Measurements from ENCODE around the gene TEK. TPM values are rescaled to one million over a fixed set of nuclear protein-coding genes. Genes with fewer than 3 reads are reported as not detected.

TEK gene
- total RNA-seq, 1 experiment from 2014 or later: not detected

DNA sequence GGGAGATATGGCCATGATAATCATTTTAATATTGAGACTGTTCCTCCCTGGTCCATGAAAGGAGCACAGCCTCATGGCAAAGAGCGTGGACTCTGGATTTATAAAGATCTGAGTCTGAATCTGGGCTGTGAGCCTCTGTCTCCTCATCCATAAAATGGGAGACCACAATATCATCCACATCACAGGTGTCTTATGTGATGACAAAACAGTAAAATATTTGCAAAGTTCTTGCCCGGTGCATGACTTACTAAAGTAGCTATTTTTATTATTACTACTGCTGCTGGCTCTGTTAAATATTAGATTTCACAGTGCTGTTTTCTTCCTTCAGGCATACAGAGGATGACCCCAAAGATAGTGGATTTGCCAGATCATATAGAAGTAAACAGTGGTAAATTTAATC is 74.1 kb downstream of the TEK start:
- H3K79me2 ChIP-seq (ENCODE audit: low read depth): no peaks in the 10 kb centered on the region
- H3K36me3 ChIP-seq (ENCODE audit: low read depth): no peaks in the 10 kb centered on the region
- no peaks in the 10 kb centered on the region for H3K9me3 ChIP-seq (ENCODE audit: insufficient read depth, low read depth)
- intact Hi-C loops (cut with micrococcal nuclease; ENCODE audit: unreplicated experiment): loop anchor here (10.0 kb wide), 1 partner anchor 148 kb away; no protein-coding TSS in a partner anchor
- no peaks in the 10 kb centered on the region for H3F3A ChIP-seq (ENCODE audit: insufficient read depth, low read depth)
- no peaks in the 10 kb centered on the region for H4K20me1 ChIP-seq (ENCODE audit: insufficient read depth)
- TF ChIP-seq CTCF (conservative IDR thresholded peaks at IDR 0.05) (no peak), EZH2 (IDR thresholded peaks at IDR 0.05; ENCODE audit: low read depth) (no peak)
- ChIA-PET POLR2A (ENCODE audit: unreplicated experiment) (no interaction called here), CTCF (no interaction called here)
- no peak overlapping the region for H3K4me2 ChIP-seq
- no peak overlapping the region for H3K4me3 ChIP-seq
- no peaks in the 10 kb centered on the region for H3K9me2 ChIP-seq (ENCODE audit: insufficient read depth)
- no peaks in the 10 kb centered on the region for H3K4me1 ChIP-seq (replicated peaks; ENCODE audit: insufficient read depth)
- no peak overlapping the region for H2AFZ ChIP-seq
- H3K27ac ChIP-seq: no peak overlapping the region
- DNase-seq: no peak
- no TSS peak for BruUV-seq (replicated peaks)
- H3K27me3 ChIP-seq (ENCODE audit: insufficient read depth, low read depth): no peaks in the 10 kb centered on the region

GRCh38 chr9:27183701-27184100 is 74.7 kb downstream of the TEK start:
- no peaks in the 10 kb centered on the region for H3F3A ChIP-seq (ENCODE audit: insufficient read depth, low read depth)
- no peak for DNase-seq
- no peak overlapping the region for H3K27ac ChIP-seq
- CTCF ChIA-PET: no interaction called here
- no peaks in the 10 kb centered on the region for H3K36me3 ChIP-seq (ENCODE audit: low read depth)
- H2AFZ ChIP-seq: no peak overlapping the region
- H3K9me3 ChIP-seq (ENCODE audit: insufficient read depth, low read depth): no peaks in the 10 kb centered on the region
- no peak for TF ChIP-seq EZH2 (IDR thresholded peaks at IDR 0.05; ENCODE audit: low read depth)
- no peak for TF ChIP-seq CTCF (conservative IDR thresholded peaks at IDR 0.05)
- no peak overlapping the region for H3K4me2 ChIP-seq
- no peaks in the 10 kb centered on the region for H3K9me2 ChIP-seq (ENCODE audit: insufficient read depth)
- no peaks in the 10 kb centered on the region for H4K20me1 ChIP-seq (ENCODE audit: insufficient read depth)
- H3K27me3 ChIP-seq (ENCODE audit: insufficient read depth, low read depth): no peaks in the 10 kb centered on the region
- no peak overlapping the region for H3K4me3 ChIP-seq
- H3K79me2 ChIP-seq (ENCODE audit: low read depth): no peaks in the 10 kb centered on the region
- POLR2A ChIA-PET (ENCODE audit: unreplicated experiment): no interaction called here
- H3K4me1 ChIP-seq (replicated peaks; ENCODE audit: insufficient read depth): no peaks in the 10 kb centered on the region
- BruUV-seq (replicated peaks): no TSS peak
- intact Hi-C loops (cut with micrococcal nuclease; ENCODE audit: unreplicated experiment): loop anchor here (10.0 kb wide), 1 partner anchor 149 kb away; no protein-coding TSS in a partner anchor

- POLR2A ChIA-PET (ENCODE audit: unreplicated experiment): no interaction called here
- TF ChIP-seq EZH2 (IDR thresholded peaks at IDR 0.05; ENCODE audit: low read depth) (no peak), CTCF (conservative IDR thresholded peaks at IDR 0.05) (no peak)
- Histone ChIP-seq H3K36me3 (ENCODE audit: low read depth) (no peaks in the 10 kb centered on the region), H3K4me2 (no peak overlapping the region), H3K27ac (no peak overlapping the region), H3K27me3 (ENCODE audit: insufficient read depth, low read depth) (no peaks in the 10 kb centered on the region), H3K4me1 (replicated peaks; ENCODE audit: insufficient read depth) (no peaks in the 10 kb centered on the region), H2AFZ (no peak overlapping the region), H3K4me3 (no peak overlapping the region), H3K9me3 (ENCODE audit: insufficient read depth, low read depth) (no peaks in the 10 kb centered on the region), H3K9me2 (ENCODE audit: insufficient read depth) (no peaks in the 10 kb centered on the region), H3F3A (ENCODE audit: insufficient read depth, low read depth) (no peaks in the 10 kb centered on the region), H3K79me2 (ENCODE audit: low read depth) (no peaks in the 10 kb centered on the region), H4K20me1 (ENCODE audit: insufficient read depth) (no peaks in the 10 kb centered on the region)
- CTCF ChIA-PET: no interaction called here
- BruUV-seq (replicated peaks): no TSS peak
- no peak for DNase-seq
- intact Hi-C loops (cut with micrococcal nuclease; ENCODE audit: unreplicated experiment): loop anchor here (10.0 kb wide), 1 partner anchor 150 kb away; no protein-coding TSS in a partner anchor
Measured at GRCh38 chr9:27184556-27185351, 75.7 kb downstream of the TEK start.

Data from PC-9 (cell line).